ENCODE results near the gene JAZF1. TPM values are rescaled to one million over a fixed set of nuclear protein-coding genes. Genes with fewer than 3 reads are reported as not detected.

Gene JAZF1
- total and polyA plus RNA-seq, 2 of the 8 experiments (the other 6 are each of a cell fraction or from before 2014, with no cell fraction given) = 2.6 to 21.8 TPM

DNA sequence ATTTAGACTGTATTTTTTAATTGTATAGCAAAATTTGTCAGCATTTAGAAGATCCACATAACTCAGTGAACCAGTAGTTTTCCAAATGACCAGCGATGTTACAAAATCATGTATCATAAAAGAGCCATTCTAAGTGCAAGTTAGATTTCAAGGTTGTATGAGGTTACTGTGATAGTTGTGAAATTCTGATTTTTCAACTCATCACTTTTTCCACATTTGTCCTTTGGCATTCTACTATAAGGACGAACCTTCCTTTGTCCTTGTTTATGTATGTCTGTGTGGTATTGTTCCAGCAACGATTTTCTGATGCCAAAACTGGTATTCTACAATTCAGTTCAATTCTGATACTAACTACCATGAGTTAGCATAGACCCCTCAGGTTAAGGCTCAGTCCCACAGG lies 376.5 kb downstream of the JAZF1 start:
- no peak for TF ChIP-seq SIX5 (IDR thresholded peaks at IDR 0.05; ENCODE audit: low read depth, low read length)
- TF ChIP-seq SIRT6 (IDR thresholded peaks at IDR 0.05; ENCODE audit: low read length) = no peak
- TF ChIP-seq KDM1A (IDR thresholded peaks at IDR 0.05; ENCODE audit: borderline replicate concordance, low read length) = no peak
- Histone ChIP-seq H3K79me1 (ENCODE audit: low read depth, low read length) (no peaks in the 10 kb centered on the region), H2BK120ac (replicated peaks; ENCODE audit: low read depth, low read length) (no peak overlapping the region)

More for the DNA sequence above, 376.5 kb downstream of the JAZF1 start:
- Histone ChIP-seq H3K4ac (replicated peaks; ENCODE audit: insufficient read length, low read depth, low read length) (no peak overlapping the region), H4K91ac (replicated peaks; ENCODE audit: insufficient read length, low read length) (no peak overlapping the region), H4K8ac (ENCODE audit: extremely low read depth, insufficient read depth, low read length) (no peak overlapping the region), H2BK12ac (ENCODE audit: low read depth, low read length) (no peak overlapping the region), H3K79me2 (ENCODE audit: control insufficient read depth in 1 of 2, insufficient read depth in 2 of 2, low read length in 2 of 2) (no peaks in the 10 kb centered on the region), H3K18ac (ENCODE audit: extremely low read depth, low read length) (no peak overlapping the region), H3K27ac (ENCODE audit: low read depth, low read length) (no peak overlapping the region), H3K14ac (ENCODE audit: insufficient read length) (no peak overlapping the region), H4K20me1 (replicated peaks in 1 of 2; ENCODE audit: control insufficient read depth in 1 of 2, insufficient read depth in 2 of 2, low read length in 2 of 2) (no peaks in the 10 kb centered on the region), H2BK20ac (ENCODE audit: low read length) (no peak overlapping the region), H2AFZ (ENCODE audit: low read length) (no peak overlapping the region), H2BK5ac (ENCODE audit: low read depth, low read length) (no peak overlapping the region), H3K27me3 (replicated peaks in 1 of 4; ENCODE audit: control insufficient read depth in 3 of 4, extremely low read depth in 1 of 4, insufficient read depth in 3 of 4, low read length in 3 of 4) (no peaks in the 10 kb centered on the region), H3K9ac (replicated peaks in 1 of 4; ENCODE audit: extremely low read depth in 1 of 4, low read depth in 3 of 4, low read length in 3 of 4) (no peak overlapping the region), H3K23ac (ENCODE audit: insufficient read length) (no peak overlapping the region), H2BK15ac (ENCODE audit: low read length) (no peak overlapping the region), H3K56ac (replicated peaks; ENCODE audit: insufficient read length, low read depth, low read length) (no peak overlapping the region), H3K4me1 (replicated peaks in 1 of 4; ENCODE audit: control insufficient read depth in 3 of 4, insufficient read depth in 4 of 4, low read length in 3 of 4) (peaks cover 0 to 5% (median 0%) of the 10 kb centered on the region in 4 experiments; a peak in 3 of 7 replicates), H3K4me3 (ENCODE audit: extremely low read depth in 1 of 4, insufficient read depth in 2 of 4, low read depth in 3 of 4, low read length in 4 of 4) (no peak overlapping the region), H3K4me2 (ENCODE audit: insufficient read depth in 1 of 2, low read depth in 2 of 2, low read length in 2 of 2) (no peak overlapping the region), H3K9me3 (ENCODE audit: insufficient read depth in 2 of 2, low read depth in 1 of 2, low read length in 1 of 2) (no peaks in the 10 kb centered on the region), H3K23me2 (ENCODE audit: low read depth, low read length) (no peaks in the 10 kb centered on the region), H2AK5ac (ENCODE audit: low read depth, low read length) (no peak overlapping the region), H3K36me3 (ENCODE audit: control insufficient read depth in 2 of 4, insufficient read depth in 4 of 4, low read length in 3 of 4) (no peaks in the 10 kb centered on the region), H4K5ac (ENCODE audit: insufficient read length, low read depth, low read length) (no peak overlapping the region)
- DNase-seq (ENCODE audit: low read depth in 1 of 2, low spot score in 2 of 2) (no peak), FAIRE-seq (no peak)
- POLR2A ChIA-PET (ENCODE audit: partially characterized antibody) = no interaction called here
- CTCF ChIA-PET (ENCODE audit: partially characterized antibody) = interaction anchor here (0.8 kb wide), 1 partner anchor 19 kb away, joined by 3 read pairs; no protein-coding TSS in a partner anchor
- WGBS, 2 experiments (ENCODE audit: extremely low coverage in 1 of 2, insufficient coverage in 1 of 2, insufficient read length in 1 of 2, insufficient replicate concordance in 2 of 2, low coverage in 1 of 2, low lambda C conversion rate in 2 of 2, missing lambda C conversion rate in 1 of 2) = 86% methylated on average over 3 of the region's 3 CpGs; no CpG with 5 or more reads in 1 of the 2 experiments

All from H1 (cell line).